Body of pancreas (tissue), 4 donors: ENCODE data around the gene ASB5.

Experiments used
- POLR2A ChIP-seq, 3 donors: fragments of 450-650 bp; IDR thresholded peaks; one replicate each; pipeline ENCODE4 v1.6.1; 2016; ENCODE audit warnings: antibody characterized with exemption in 3 of 3, mild to moderate bottlenecking in 2 of 3
- TF ChIP-seq, protein P1 (sequence below), 7 experiments: fragments of 450-650 bp in 4 of 7; fragments of 200-600 bp in 3 of 7; sonication (generic) in 3 of 7; IDR thresholded peaks; one replicate each; pipeline ENCODE4 v1.5.1; 2016 to 2019; ENCODE audit warnings: antibody characterized with exemption in 7 of 7

DNA sequence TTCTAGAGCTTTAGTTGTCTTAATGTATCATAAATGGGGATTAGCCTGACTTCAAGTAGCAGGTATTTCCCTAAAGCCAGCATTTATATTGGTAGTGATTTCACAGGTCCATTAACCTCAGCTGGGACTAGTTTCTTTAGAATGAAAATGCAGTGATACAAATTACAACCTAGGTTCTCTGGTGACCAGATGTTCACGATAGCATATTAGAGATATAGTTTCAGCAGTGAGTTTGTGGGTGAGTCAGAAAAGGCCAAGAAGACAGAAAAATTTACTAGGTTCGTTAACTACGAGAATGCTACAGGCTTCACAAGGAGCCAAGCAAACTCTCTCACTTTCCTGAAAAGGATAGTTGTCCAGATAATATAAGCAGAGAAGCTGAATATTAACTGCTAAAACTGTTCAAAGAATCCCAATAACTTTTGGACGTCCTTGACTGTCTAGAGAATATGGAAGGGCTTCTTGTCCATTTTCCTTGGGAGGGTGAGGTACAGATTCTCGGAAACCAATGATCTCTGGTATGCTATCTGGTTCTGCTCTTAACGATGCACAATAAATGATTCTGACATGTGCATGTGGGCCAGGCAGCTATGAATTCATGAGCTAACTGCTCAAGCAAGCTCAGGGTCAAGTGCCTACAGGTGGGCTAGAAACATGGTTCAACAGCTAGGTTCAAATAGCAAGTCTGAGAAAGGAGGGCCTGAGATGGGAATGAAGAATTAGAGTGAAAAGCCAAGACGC, 44.7 kb upstream of the ASB5 start:
- no peak for TF ChIP-seq POLR2A (IDR thresholded peaks at IDR 0.05)
- TF ChIP-seq, protein P1, sequence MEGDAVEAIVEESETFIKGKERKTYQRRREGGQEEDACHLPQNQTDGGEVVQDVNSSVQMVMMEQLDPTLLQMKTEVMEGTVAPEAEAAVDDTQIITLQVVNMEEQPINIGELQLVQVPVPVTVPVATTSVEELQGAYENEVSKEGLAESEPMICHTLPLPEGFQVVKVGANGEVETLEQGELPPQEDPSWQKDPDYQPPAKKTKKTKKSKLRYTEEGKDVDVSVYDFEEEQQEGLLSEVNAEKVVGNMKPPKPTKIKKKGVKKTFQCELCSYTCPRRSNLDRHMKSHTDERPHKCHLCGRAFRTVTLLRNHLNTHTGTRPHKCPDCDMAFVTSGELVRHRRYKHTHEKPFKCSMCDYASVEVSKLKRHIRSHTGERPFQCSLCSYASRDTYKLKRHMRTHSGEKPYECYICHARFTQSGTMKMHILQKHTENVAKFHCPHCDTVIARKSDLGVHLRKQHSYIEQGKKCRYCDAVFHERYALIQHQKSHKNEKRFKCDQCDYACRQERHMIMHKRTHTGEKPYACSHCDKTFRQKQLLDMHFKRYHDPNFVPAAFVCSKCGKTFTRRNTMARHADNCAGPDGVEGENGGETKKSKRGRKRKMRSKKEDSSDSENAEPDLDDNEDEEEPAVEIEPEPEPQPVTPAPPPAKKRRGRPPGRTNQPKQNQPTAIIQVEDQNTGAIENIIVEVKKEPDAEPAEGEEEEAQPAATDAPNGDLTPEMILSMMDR (IDR thresholded peaks at IDR 0.05): no peak
